Fibroblast of gingiva (primary cell): ENCODE measurements around the gene KCNAB2.

ENCODE experiments used
- DNase-seq: peaks from one replicate; pipeline ENCODE4 v3.0.0-alpha.2; 2011; ENCODE audit warnings: low read depth

The KCNAB2 gene

GRCh38 chr1:6030547-6031261, 15.0 kb upstream of the KCNAB2 start:
- DNase-seq: no peak

- DNase-seq: no peak
Measured at GRCh38 chr1:6033124-6033523, 12.6 kb upstream of the KCNAB2 start.

GRCh38 chr1:6033986-6034749, 11.5 kb upstream of the KCNAB2 start:
- no peak for DNase-seq

- DNase-seq: no peak
Measured at GRCh38 chr1:6034750-6035096, 11.0 kb upstream of the KCNAB2 start.

- no peak for DNase-seq
Measured at GRCh38 chr1:6035303-6035702, 10.4 kb upstream of the KCNAB2 start.

GRCh38 chr1:6035719-6036118, 10.0 kb upstream of the KCNAB2 start:
- no peak for DNase-seq

GRCh38 chr1:6037338-6037762, 8.3 kb upstream of the KCNAB2 start:
- peak; percentile 37 for DNase-seq

GRCh38 chr1:6038603-6039002, 7.1 kb upstream of the KCNAB2 start:
- DNase-seq: no peak

- DNase-seq: no peak
Measured at GRCh38 chr1:6039031-6039430, 6.7 kb upstream of the KCNAB2 start.

GRCh38 chr1:6040444-6040843, 5.2 kb upstream of the KCNAB2 start:
- no peak for DNase-seq

- no peak for DNase-seq
Measured at GRCh38 chr1:6040861-6041415, 4.8 kb upstream of the KCNAB2 start.

GRCh38 chr1:6041432-6042062, 4.1 kb upstream of the KCNAB2 start:
- no peak for DNase-seq

GRCh38 chr1:6043561-6043960, 2.1 kb upstream of the KCNAB2 start:
- no peak for DNase-seq

GRCh38 chr1:6044481-6045109, 1.1 kb upstream of the KCNAB2 start:
- no peak for DNase-seq

GRCh38 chr1:6045110-6045502, 582 bp upstream of the KCNAB2 start:
- no peak for DNase-seq

- DNase-seq: no peak
Measured at GRCh38 chr1:6046279-6046678, 591 bp downstream of the KCNAB2 start.

- DNase-seq: no peak
Measured at GRCh38 chr1:6048179-6048867, 2.6 kb downstream of the KCNAB2 start.

GRCh38 chr1:6049419-6049818, 3.7 kb downstream of the KCNAB2 start:
- DNase-seq: no peak

- no peak for DNase-seq
Measured at GRCh38 chr1:6051423-6051822, 5.7 kb downstream of the KCNAB2 start.

GRCh38 chr1:6052543-6053205, 7.0 kb downstream of the KCNAB2 start:
- DNase-seq: peak; percentile 38

- no peak for DNase-seq
Measured at GRCh38 chr1:6053206-6053546, 7.5 kb downstream of the KCNAB2 start.
